SK-N-SH (cell line): ENCODE measurements around the gene TSPYL4.

Experiments
- CTCF ChIP-seq: fragments of 200-600 bp; sonication (generic); IDR thresholded peaks from 2 replicates; pipeline ENCODE4 v1.6.1; 2017; ENCODE audit warnings: antibody characterized with exemption, mild to moderate bottlenecking, moderate library complexity
- POLR2AphosphoS5 ChIP-seq: IDR thresholded peaks from 2 replicates; pipeline ENCODE4 v1.6.1; 2012; ENCODE audit warnings: low read depth, low read length
- ZBTB33 ChIP-seq: IDR thresholded peaks from 2 replicates; pipeline ENCODE4 v1.4.0; 2012; ENCODE audit warnings: low read depth, borderline replicate concordance

GRCh38 chr6:116278481-116278829 is 24.6 kb upstream of the TSPYL4 start:
- no peak for TF ChIP-seq POLR2AphosphoS5
- TF ChIP-seq CTCF = no peak
- TF ChIP-seq ZBTB33 = no peak
